ENCODE results near the gene PELI3. TPM values are rescaled to one million over a fixed set of nuclear protein-coding genes. Genes with fewer than 3 reads are reported as not detected.

The PELI3 gene
- polyA plus RNA-seq, 3 donors, result 4.1 to 4.7 (median 4.6) TPM

- no peak for DNase-seq (ENCODE audit: low read depth in 3 of 3, low spot score in 2 of 3)
Measured at GRCh38 chr11:66473608-66474515, 7.2 kb downstream of the PELI3 start.

DNA sequence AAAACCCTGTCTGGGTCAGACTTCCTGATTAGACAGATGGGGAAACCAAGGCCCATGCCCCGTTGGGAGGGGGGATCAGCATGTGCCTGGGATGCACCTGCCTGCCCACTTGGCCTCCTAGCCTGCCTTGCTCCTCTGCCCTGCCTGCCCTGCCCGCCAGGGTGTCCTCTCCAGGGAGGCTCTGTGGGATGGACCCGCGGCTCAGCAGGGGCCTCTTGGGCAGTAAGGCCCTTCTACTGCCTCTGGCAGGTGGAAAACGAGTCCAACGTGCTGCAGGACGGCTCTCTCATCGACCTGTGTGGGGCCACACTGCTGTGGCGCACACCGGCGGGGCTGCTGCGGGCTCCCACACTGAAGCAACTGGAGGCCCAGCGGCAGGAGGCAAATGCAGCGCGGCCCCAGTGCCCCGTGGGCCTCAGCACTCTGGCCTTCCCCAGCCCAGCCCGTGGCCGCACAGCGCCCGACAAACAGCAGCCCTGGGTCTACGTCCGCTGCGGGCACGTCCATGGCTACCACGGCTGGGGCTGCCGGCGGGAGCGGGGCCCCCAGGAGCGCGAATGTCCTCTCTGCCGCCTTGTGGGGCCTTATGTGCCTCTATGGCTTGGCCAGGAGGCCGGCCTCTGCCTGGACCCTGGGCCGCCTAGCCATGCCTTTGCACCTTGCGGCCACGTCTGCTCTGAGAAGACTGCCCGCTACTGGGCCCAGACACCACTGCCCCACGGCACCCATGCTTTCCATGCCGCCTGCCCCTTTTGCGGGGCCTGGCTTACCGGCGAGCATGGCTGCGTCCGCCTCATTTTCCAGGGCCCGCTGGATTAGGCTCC lies 8.9 kb downstream of the PELI3 start:
- no peak for DNase-seq (ENCODE audit: low read depth in 3 of 3, low spot score in 2 of 3)

DNA sequence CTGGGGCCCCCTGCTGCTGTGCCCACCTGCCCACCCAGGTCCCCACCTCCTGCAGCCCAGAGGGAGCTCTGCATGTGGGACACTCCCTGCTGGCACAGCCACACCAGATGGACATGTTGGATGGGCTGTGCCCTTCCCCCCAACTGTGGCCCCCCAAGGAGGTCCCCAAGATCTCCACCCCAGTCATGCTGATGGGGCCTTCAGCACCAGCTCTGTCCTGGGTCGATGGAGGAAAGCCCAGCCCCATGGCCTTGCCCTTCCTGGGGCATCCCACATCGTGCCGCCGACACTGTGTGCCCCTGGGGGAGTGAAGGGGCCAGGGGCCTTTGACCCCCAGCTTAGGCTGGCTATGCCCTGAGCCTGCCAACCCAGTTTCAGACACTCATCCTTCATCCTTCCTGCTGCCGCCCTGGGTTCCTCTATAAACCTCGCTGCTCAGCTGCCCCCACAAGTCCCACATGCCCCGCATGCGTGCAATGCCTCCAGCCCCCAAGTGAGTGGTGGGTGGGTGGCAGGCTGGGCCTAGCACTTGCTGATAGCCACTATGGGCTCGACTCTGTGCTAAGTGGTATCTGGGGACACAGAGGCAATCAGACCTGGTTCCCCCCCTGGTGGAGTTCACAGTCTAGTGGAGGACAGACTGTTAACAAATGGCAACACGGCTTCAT lies 9.6 kb downstream of the PELI3 start:
- no peak for DNase-seq (ENCODE audit: low read depth in 3 of 3, low spot score in 2 of 3)

DNA sequence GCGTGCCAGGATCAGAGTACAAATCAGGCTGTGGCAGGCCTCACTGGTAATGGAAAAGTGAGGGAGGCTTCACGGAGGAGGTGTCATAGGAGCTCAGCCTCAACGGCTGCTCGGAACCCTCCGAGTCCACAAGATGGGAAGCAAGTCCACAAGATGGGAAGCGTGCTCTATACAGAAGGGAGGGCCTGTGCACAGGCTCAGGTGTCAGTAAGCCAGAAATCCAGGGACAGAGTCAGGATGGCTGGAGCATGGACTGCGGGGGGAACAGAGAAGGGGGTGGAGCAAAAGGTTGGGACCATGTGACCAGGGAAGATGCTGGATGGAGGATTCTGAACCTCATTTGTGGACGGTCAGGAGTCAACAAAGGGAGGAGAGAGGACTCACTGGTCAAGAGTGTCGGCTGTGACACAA lies 10.1 kb downstream of the PELI3 start:
- DNase-seq (ENCODE audit: low read depth in 3 of 3, low spot score in 2 of 3), result no peak

- DNase-seq (ENCODE audit: low read depth in 3 of 3, low spot score in 2 of 3), result no peak
Measured at GRCh38 chr11:66477263-66478201, 10.8 kb downstream of the PELI3 start.

- DNase-seq (ENCODE audit: low read depth in 3 of 3, low spot score in 2 of 3), result no peak
Measured at GRCh38 chr11:66478729-66479393, 12.2 kb downstream of the PELI3 start.

- peak in 2 of 3 donors; percentile 40 to 67 for DNase-seq (ENCODE audit: low read depth in 3 of 3, low spot score in 2 of 3)
Measured at GRCh38 chr11:66479394-66480116, 12.8 kb downstream of the PELI3 start.

DNA sequence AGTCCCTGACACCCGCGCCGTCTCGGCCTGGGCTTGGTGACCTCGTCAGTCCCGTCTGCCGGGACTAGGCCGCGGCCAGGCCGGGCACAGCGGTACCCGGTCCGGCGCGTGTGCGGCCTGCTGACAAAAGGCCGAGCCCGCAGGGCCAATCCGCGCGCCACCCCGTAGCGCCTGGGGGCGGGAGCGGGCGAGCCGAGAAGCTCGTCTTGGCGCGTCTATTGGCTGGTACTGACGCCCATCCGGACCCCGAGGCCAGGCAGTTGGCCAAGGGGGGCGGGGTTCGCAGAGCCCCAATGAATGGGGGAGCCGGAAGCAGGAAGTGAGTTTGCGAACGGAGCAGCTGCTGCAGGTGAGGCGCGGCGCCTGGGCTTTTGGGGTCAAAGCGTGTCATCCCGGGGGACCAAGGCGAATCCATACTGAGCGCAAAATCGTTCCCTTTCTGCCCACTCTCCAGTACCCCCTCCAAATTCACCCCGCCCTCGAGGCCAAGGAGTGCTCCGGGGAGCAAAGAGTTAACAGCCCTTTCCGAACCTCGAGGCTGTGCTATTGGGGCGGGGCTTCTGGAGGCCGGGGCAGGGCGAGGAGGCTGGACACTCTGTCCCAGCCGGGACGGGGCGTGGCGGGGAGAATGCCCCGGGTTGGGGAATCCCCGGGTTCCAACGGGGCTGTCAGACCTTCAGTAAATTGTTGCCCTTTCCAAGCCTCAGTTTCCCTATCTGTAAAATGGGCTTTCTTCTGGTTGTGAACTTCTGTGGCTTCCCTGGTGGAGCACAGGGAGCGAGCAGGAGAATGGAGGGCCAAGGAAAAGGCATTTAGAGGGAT lies 13.6 kb downstream of the PELI3 start, which contains the start of gene DPP3:
Gene DPP3, plus strand, starts transcription at position 318 of the 822 bp plus-strand sequence. CDS start 1,767 bp downstream, outside the sequence.
- DNase-seq (ENCODE audit: low read depth in 3 of 3, low spot score in 2 of 3), result peak; percentile 86 to 89 (median 87)

DNA sequence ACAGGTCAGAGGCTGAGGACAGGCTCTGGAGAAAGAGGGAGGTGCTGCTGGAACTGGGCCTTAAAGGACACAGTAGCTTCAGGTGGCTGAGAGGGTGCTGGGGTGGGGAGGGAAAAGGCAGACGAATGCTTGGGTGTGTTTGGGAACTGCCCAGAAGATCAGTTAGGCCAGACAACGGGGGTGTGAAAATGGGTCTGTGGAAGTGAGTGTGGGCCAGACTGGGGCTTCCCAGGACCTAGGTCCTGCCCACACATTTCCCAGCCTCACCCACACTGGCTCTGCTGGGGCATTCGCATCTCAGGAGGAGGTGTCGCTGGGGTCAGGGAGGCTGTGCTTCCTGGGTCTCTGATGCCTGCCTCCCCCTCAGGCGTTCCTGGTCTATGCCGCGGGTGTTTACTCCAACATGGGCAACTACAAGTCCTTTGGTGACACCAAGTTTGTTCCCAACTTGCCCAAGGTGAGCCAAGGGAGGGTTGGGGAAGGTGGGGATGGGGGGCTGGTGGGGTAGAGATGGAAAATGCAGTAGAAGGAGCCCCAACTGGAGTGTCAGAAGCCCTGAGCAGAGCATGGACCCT lies 18.2 kb downstream of the PELI3 start:
- DNase-seq (ENCODE audit: low read depth in 3 of 3, low spot score in 2 of 3), result no peak

GRCh38 chr11:66488957-66489356 lies 22.3 kb downstream of the PELI3 start:
- DNase-seq (ENCODE audit: low read depth in 3 of 3, low spot score in 2 of 3), result no peak

- DNase-seq (ENCODE audit: low read depth in 3 of 3, low spot score in 2 of 3), result no peak
Measured at GRCh38 chr11:66489636-66490035, 22.9 kb downstream of the PELI3 start.

GRCh38 chr11:66491315-66491935 lies 24.7 kb downstream of the PELI3 start:
- no peak for DNase-seq (ENCODE audit: low read depth in 3 of 3, low spot score in 2 of 3)

GRCh38 chr11:66492161-66492865 lies 25.6 kb downstream of the PELI3 start:
- DNase-seq (ENCODE audit: low read depth in 3 of 3, low spot score in 2 of 3), result no peak

DNA sequence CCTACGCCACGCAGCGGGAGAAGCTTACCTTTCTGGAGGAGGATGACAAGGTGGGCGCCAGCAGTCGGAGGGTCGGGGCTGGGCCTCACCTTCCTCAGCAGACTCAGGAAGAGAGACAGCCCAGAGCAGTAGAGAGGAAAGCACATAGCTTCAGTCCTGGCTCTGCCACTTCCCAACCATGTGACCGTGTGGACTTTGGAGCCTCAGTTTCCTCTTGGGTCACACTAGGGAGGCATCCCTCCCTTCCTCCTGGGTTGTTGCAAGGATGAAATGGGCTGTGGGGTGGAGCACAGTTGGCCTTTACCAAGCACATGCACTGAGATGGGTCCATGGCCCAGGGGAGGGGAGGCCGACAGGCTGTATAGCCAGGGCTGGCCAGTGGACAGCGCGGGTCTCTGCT lies 26.4 kb downstream of the PELI3 start:
- no peak for DNase-seq (ENCODE audit: low read depth in 3 of 3, low spot score in 2 of 3)

DNA sequence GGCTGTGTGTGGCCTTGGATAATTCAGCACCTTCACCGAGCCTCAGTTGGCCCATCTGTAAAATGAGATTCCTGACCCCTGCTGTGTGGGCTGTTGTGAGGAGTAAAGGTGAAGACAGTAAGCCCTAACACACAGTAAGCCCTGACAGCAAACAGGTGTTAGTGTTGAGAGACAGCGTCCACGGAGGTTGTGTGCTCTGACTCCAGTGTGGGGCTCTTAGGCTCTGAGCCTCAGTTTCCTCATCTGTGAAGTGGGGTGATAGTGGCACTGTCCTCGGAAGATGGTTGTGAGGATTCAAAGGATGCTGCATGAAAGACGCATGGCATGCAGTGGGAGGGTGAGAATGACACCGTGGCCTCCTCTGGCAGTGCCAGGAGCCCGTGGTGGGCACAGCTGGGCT lies 27.8 kb downstream of the PELI3 start:
- DNase-seq (ENCODE audit: low read depth in 3 of 3, low spot score in 2 of 3), result no peak

GRCh38 chr11:66494935-66495334 lies 28.2 kb downstream of the PELI3 start:
- DNase-seq (ENCODE audit: low read depth in 3 of 3, low spot score in 2 of 3), result no peak
